HG03108 (cell line): ENCODE measurements around the gene ESR2.
"Not testable (repeated sequence)": the region's sequence is repeated elsewhere in the genome, so short reads cannot be mapped to it uniquely, and the experiment has no call there.

Experiments used
- ATAC-seq: cut with Tn5 transposase; IDR thresholded peaks from one replicate; pipeline ENCODE4 v1.9.1; 2021; ENCODE audit warnings: moderate library complexity; ENCODE audit not compliant: unreplicated experiment

Gene ESR2

GRCh38 chr14:64158608-64159007 is 135.6 kb downstream of the ESR2 start:
- ATAC-seq, result no peak

- ATAC-seq, result no peak
These were observed 144.2 kb downstream of the ESR2 start for GRCh38 chr14:64149921-64150320.

GRCh38 chr14:64147126-64147790 is 146.9 kb downstream of the ESR2 start:
- ATAC-seq, result no peak

- no peak for ATAC-seq
These were observed 156.4 kb downstream of the ESR2 start for GRCh38 chr14:64137657-64138290.

- no peak for ATAC-seq
These were observed 167.6 kb downstream of the ESR2 start for GRCh38 chr14:64126548-64126947.

- ATAC-seq, result no peak
These were observed 168.9 kb downstream of the ESR2 start for GRCh38 chr14:64125270-64125669.

- ATAC-seq, result no peak
These were observed 170.8 kb downstream of the ESR2 start for GRCh38 chr14:64123241-64123822.

GRCh38 chr14:64119980-64120379 is 174.2 kb downstream of the ESR2 start:
- no peak for ATAC-seq

- no peak for ATAC-seq
These were observed 174.7 kb downstream of the ESR2 start for GRCh38 chr14:64119500-64119899.

- ATAC-seq, result no peak
These were observed 175.3 kb downstream of the ESR2 start for GRCh38 chr14:64118892-64119291.

- ATAC-seq, result not testable (repeated sequence)
These were observed 175.8 kb downstream of the ESR2 start for GRCh38 chr14:64118403-64118742.

GRCh38 chr14:64117671-64118402 is 176.3 kb downstream of the ESR2 start:
- no peak for ATAC-seq

- no peak for ATAC-seq
These were observed 178.8 kb downstream of the ESR2 start for GRCh38 chr14:64115401-64115800.

- no peak for ATAC-seq
These were observed 179.4 kb downstream of the ESR2 start for GRCh38 chr14:64114796-64115195.

- no peak for ATAC-seq
These were observed 180.0 kb downstream of the ESR2 start for GRCh38 chr14:64114166-64114565.

- no peak for ATAC-seq
These were observed 181.1 kb downstream of the ESR2 start for GRCh38 chr14:64112867-64113678.

- ATAC-seq, result no peak
These were observed 183.4 kb downstream of the ESR2 start for GRCh38 chr14:64110802-64111201.

- no peak for ATAC-seq
These were observed 184.2 kb downstream of the ESR2 start for GRCh38 chr14:64109819-64110554.

GRCh38 chr14:64107438-64107837 is 186.7 kb downstream of the ESR2 start:
- ATAC-seq, result no peak

- ATAC-seq, result no peak
These were observed 196.1 kb downstream of the ESR2 start for GRCh38 chr14:64098120-64098519.
